ENCODE measurements around the gene MAP3K20.

- TF ChIP-seq TAF1 (IDR thresholded peaks at IDR 0.05; ENCODE audit: borderline replicate concordance, insufficient read depth, low read length) = no peak
- no peak for TF ChIP-seq REST (IDR thresholded peaks at IDR 0.05; ENCODE audit: insufficient read depth in 1 of 2, low read depth in 2 of 2, low read length in 2 of 2)
- TF ChIP-seq POLR2AphosphoS5 (IDR thresholded peaks at IDR 0.05; ENCODE audit: low read depth, low read length) = no peak
Measured at GRCh38 chr2:173252581-173252980, 176.9 kb downstream of the MAP3K20 start.

Data from PFSK-1 (cell line).